ENCODE measurements around the gene LDLRAD3. TPM values are rescaled to one million over a fixed set of nuclear protein-coding genes. Genes with fewer than 3 reads are reported as not detected.
A peak's percentile ranks its signal among the peaks of the same experiment; 100 is the strongest.

The LDLRAD3 gene
- total RNA-seq, 1 experiment from 2014 or later: 11.4 TPM

DNA sequence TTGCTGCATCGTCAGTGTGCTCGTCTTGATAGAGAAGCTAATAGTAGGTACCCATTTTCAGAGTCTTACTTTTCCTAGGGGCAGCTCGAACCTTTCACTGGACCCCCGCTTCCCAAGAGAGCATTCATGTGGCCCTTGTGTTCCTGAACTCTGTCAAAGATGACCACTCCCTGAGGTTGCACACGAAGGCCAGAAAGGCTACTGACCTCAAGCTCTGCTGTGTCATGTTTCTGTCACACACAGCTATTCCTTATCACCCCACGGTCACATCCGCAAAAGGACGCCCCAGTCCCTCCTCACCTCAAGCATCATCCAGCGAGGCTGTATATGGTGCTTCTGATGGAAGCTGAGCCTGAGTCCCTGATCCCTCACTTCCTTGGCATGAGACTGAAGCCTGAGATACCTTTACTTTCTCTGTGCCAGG lies 171.5 kb downstream of the LDLRAD3 start:
- no peaks in the 10 kb centered on the region for H3K27me3 ChIP-seq (ENCODE audit: control insufficient read depth, insufficient read depth, low read length)
- H3K4me3 ChIP-seq (ENCODE audit: insufficient read depth, low read depth, low read length): no peak overlapping the region
- H3K36me3 ChIP-seq (replicated peaks; ENCODE audit: control insufficient read depth, insufficient read depth, low read length): no peaks in the 10 kb centered on the region; the same call in 1 of the 2 replicates
- DNase-seq: no peak

- H3K4me3 ChIP-seq (ENCODE audit: insufficient read depth, low read depth, low read length): no peak overlapping the region
- H3K36me3 ChIP-seq (replicated peaks; ENCODE audit: control insufficient read depth, insufficient read depth, low read length): no peaks in the 10 kb centered on the region; the same call in 1 of the 2 replicates
- DNase-seq: no peak
- H3K27me3 ChIP-seq (ENCODE audit: control insufficient read depth, insufficient read depth, low read length): no peaks in the 10 kb centered on the region
Observed at GRCh38 chr11:36116161-36116560, 172.3 kb downstream of the LDLRAD3 start.

DNA sequence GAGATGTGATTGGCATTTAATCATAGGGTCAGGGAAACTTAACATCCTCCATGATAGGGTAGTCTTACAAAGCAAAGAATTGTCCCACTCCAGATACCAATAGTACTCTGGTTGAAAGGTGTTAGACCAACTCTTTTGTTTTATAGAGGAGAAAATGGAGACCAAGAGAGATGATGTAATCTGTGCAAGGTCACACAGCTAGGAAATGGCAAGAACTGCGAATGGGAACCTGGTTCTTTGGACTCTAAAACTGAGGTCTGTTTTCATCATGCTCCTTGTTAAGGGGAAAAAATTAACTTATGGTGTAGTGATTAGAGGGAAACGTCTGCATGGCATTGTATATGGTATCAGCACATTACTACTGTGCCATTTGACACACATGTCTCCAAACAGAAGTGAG lies 174.2 kb downstream of the LDLRAD3 start:
- Histone ChIP-seq H3K4me3 (ENCODE audit: insufficient read depth, low read depth, low read length) (no peak overlapping the region), H3K36me3 (replicated peaks; ENCODE audit: control insufficient read depth, insufficient read depth, low read length) (no peaks in the 10 kb centered on the region; the same call in 1 of the 2 replicates), H3K27me3 (ENCODE audit: control insufficient read depth, insufficient read depth, low read length) (no peaks in the 10 kb centered on the region)
- no peak for DNase-seq

- Histone ChIP-seq H3K4me3 (ENCODE audit: insufficient read depth, low read depth, low read length) (no peak overlapping the region), H3K36me3 (replicated peaks; ENCODE audit: control insufficient read depth, insufficient read depth, low read length) (no peaks in the 10 kb centered on the region; the same call in 1 of the 2 replicates), H3K27me3 (ENCODE audit: control insufficient read depth, insufficient read depth, low read length) (no peaks in the 10 kb centered on the region)
- no peak for DNase-seq
Observed at GRCh38 chr11:36119300-36119699, 175.4 kb downstream of the LDLRAD3 start.

DNA sequence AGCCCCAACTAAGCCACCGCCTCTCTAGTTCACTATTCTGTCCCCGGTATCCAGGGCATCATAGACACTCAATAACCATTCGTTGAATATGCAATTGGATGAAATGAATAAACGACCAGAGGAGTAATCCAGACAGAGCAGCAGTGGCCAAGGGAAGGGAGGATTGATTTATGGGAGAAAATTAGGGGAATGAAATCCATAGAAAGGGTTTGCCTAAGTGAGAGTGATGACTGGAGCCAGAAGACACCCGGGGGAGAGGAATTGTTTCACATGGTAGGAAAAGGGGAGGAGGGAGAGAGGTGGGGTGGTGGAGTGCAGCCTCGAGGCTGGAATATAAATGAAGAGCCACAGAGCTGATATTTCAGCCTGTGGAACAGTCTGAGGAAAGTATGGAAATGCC lies 177.2 kb downstream of the LDLRAD3 start:
- H3K27me3 ChIP-seq (ENCODE audit: control insufficient read depth, insufficient read depth, low read length): no peaks in the 10 kb centered on the region
- no peaks in the 10 kb centered on the region for H3K36me3 ChIP-seq (replicated peaks; ENCODE audit: control insufficient read depth, insufficient read depth, low read length)
- no peak for DNase-seq
- no peak overlapping the region for H3K4me3 ChIP-seq (ENCODE audit: insufficient read depth, low read depth, low read length)

DNA sequence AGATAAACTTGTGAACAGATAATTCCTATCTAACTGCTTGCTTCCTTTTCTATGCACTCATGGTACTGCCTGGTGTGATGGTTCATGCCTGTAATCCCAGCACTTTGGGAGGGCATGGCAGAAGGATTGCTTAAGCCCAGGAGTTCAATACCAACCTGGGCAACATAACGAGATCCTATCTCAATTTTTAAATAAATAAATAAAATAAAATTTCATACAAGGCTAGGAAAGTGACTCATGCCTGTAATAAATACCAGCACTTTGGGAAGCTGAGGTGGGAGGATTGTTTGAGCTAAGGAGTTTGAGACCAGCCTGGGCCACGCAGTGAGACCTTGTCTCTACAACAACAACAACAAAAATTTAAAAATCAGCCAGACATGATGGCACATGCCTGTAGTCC lies 178.8 kb downstream of the LDLRAD3 start:
- Histone ChIP-seq H3K27me3 (ENCODE audit: control insufficient read depth, insufficient read depth, low read length) (no peaks in the 10 kb centered on the region), H3K4me3 (ENCODE audit: insufficient read depth, low read depth, low read length) (no peak overlapping the region), H3K36me3 (replicated peaks; ENCODE audit: control insufficient read depth, insufficient read depth, low read length) (no peaks in the 10 kb centered on the region)
- DNase-seq: no peak

DNA sequence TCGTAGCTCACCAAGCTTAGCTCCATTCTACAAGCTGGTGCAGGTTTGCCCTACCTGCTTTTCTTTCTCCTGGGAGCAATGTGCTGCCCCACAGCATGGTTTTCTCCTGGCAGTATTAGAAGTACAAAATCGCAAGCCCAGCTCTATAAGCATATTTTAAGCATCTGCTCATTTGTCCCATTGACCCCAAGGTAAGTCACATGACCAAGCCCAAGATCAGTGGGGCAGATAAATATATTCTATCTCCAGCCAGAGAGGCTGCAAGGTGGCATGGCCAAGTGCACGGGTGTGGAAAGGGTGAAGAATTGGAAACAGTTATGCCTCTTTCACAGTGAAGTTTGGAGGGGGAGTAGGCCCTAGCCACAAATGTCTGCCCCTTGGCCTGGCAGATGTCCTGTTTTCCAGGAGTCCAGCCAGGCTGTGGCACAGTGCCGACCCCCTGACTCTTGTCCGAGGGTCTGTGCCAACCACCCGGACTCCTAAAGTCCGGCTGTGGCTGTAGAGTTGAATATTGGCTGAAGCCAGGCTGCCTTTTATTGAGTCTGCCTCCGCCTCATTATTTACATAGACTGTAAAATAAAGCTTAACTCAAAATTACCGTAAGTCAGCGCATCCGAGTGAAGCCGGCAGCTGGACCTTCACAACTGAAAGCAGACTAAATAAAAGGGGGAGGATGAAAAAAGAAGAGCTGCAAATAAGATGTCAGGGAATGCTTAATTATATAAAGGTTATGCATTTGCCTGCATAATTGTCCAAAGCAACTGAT lies 179.7 kb downstream of the LDLRAD3 start:
- no peaks in the 10 kb centered on the region for H3K36me3 ChIP-seq (replicated peaks; ENCODE audit: control insufficient read depth, insufficient read depth, low read length)
- H3K4me3 ChIP-seq (ENCODE audit: insufficient read depth, low read depth, low read length): no peak overlapping the region
- no peaks in the 10 kb centered on the region for H3K27me3 ChIP-seq (ENCODE audit: control insufficient read depth, insufficient read depth, low read length)
- no peak for DNase-seq

DNA sequence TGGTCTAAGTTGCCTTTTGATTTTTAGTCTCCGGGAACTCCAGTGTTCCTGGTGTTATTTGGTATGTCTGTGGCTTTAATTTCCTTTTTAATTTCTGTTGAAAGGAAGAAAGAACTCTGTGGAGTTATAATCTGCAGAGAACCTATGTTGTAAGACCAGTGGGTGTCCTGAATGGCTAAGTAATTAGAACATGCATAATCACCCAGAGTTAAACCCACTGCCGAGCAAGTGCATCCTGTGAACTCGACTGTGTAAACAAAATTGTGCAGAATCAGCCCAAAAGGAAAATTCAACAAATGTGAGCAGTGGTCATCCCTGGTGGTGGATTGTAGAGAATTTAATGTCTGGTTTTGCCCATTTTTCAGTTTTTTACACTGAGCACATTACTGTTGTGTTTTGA lies 182.8 kb downstream of the LDLRAD3 start:
- no peaks in the 10 kb centered on the region for H3K36me3 ChIP-seq (replicated peaks; ENCODE audit: control insufficient read depth, insufficient read depth, low read length)
- no peak for DNase-seq
- no peaks in the 10 kb centered on the region for H3K27me3 ChIP-seq (ENCODE audit: control insufficient read depth, insufficient read depth, low read length)
- H3K4me3 ChIP-seq (ENCODE audit: insufficient read depth, low read depth, low read length): no peak overlapping the region

DNA sequence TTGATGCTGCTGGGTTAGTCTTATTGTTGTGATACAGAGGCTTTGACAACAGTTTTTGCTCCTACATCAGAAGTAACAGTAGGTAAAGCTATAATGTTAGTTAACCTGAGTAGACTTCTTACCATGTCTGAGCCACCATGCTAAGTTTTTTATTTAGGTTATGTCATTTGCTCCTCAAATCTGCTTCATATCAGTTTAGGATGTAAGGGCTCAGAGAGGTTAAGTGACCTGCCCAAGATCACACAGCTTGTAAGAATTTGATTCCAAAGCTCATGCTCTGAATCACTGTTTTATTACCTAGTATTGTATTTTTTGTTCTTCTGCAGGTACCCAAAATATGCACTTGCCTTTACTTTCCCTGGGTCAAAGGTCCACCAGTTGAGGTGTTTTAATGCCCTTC lies 183.7 kb downstream of the LDLRAD3 start:
- no peaks in the 10 kb centered on the region for H3K36me3 ChIP-seq (replicated peaks; ENCODE audit: control insufficient read depth, insufficient read depth, low read length)
- no peak overlapping the region for H3K4me3 ChIP-seq (ENCODE audit: insufficient read depth, low read depth, low read length)
- no peak for DNase-seq
- H3K27me3 ChIP-seq (ENCODE audit: control insufficient read depth, insufficient read depth, low read length): no peaks in the 10 kb centered on the region

DNA sequence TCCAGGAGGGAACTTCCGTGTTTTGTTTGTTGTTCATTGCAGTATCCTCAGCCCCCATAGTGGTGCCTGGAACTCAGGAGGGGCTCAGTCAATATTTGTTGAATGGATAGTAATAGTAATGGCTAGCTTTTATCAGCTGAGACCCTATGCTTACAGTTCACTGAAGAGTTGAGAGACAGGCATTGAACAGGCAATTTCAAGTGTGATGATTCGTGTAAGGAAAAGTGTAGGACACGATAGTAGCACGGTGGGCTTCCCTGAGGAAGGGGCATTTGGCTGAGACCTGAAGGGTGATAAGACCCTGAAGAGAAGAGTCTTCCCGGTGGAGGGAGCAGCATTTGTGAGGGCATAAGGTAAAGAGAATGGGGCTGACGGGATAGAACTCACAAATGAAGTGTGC lies 186.1 kb downstream of the LDLRAD3 start:
- H3K36me3 ChIP-seq (replicated peaks; ENCODE audit: control insufficient read depth, insufficient read depth, low read length): no peaks in the 10 kb centered on the region

DNA sequence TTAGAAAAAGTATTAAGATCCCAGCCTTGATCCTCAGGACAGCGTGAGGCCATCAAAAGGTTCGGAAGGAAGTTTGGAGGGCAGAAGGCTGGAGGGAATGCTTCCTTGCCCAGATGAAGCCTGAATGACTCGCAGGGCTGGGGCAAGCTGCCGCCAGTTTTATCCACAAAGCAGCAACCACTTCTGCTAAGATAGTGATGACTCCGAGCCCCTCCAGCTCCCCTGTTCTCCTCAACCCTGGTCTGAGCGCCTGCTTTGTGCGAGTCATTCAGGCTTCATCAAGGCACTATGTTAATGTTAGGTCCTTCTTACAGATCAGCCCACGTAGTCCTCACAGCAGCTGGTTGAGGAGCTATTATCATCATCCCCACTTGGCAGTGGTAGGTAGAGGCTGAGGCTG lies 186.5 kb downstream of the LDLRAD3 start:
- DNase-seq: no peak
- Histone ChIP-seq H3K36me3 (replicated peaks; ENCODE audit: control insufficient read depth, insufficient read depth, low read length) (no peaks in the 10 kb centered on the region), H3K27me3 (ENCODE audit: control insufficient read depth, insufficient read depth, low read length) (no peaks in the 10 kb centered on the region), H3K4me3 (ENCODE audit: insufficient read depth, low read depth, low read length) (no peak overlapping the region)

More for the DNA sequence above, 186.1 kb downstream of the LDLRAD3 start:
- H3K4me3 ChIP-seq (ENCODE audit: insufficient read depth, low read depth, low read length): no peak overlapping the region
- H3K27me3 ChIP-seq (ENCODE audit: control insufficient read depth, insufficient read depth, low read length): no peaks in the 10 kb centered on the region
- no peak for DNase-seq

- Histone ChIP-seq H3K36me3 (replicated peaks; ENCODE audit: control insufficient read depth, insufficient read depth, low read length) (no peaks in the 10 kb centered on the region), H3K27me3 (ENCODE audit: control insufficient read depth, insufficient read depth, low read length) (no peaks in the 10 kb centered on the region), H3K4me3 (ENCODE audit: insufficient read depth, low read depth, low read length) (no peak overlapping the region)
- peak; percentile 80 for DNase-seq
Observed at GRCh38 chr11:36131721-36132397, 188.0 kb downstream of the LDLRAD3 start.

- no peak for DNase-seq
- Histone ChIP-seq H3K4me3 (ENCODE audit: insufficient read depth, low read depth, low read length) (no peak overlapping the region), H3K27me3 (ENCODE audit: control insufficient read depth, insufficient read depth, low read length) (no peaks in the 10 kb centered on the region), H3K36me3 (replicated peaks; ENCODE audit: control insufficient read depth, insufficient read depth, low read length) (no peaks in the 10 kb centered on the region)
Observed at GRCh38 chr11:36132940-36133339, 189.1 kb downstream of the LDLRAD3 start.

DNA sequence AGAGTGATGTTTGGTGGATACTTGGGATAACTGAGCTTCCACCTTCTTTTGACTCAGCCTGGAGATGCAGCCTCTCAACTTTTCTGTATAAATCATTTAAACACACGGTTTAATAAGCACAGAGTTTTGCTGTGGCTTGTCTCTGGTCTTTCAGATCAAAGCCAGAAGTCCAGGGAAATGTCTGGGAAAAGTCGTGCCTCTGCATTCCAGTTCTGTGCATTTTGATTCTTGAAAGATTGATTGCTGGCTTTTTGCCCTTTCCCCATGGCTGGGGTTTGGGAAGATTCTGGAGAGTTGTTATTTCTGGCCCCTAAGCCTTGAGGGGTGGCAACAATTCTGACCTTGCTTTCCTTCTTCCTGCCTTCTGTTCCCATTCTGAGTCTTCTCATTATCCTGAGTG lies 191.2 kb downstream of the LDLRAD3 start:
- no peaks in the 10 kb centered on the region for H3K27me3 ChIP-seq (ENCODE audit: control insufficient read depth, insufficient read depth, low read length)
- no peak overlapping the region for H3K4me3 ChIP-seq (ENCODE audit: insufficient read depth, low read depth, low read length)
- no peak for DNase-seq
- no peaks in the 10 kb centered on the region for H3K36me3 ChIP-seq (replicated peaks; ENCODE audit: control insufficient read depth, insufficient read depth, low read length)

DNA sequence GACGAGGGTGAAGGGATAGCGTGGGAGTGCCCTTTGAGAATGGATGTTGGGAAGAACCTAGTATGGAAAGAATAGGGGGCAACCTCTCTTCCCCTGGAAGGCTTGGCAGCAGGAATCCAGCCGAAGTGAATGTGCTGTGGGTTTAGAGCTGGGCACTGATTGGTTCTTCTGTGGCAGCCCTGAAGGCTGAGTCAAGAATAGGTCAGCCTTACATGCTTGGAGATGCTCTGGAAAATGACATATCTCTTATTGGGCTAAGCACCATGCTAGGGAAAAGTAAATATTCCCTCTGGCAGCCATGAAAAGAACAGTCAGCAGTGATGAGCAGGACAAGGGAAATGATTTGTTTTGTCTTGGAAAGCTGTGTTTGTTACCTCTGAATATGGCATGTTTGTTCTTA lies 195.9 kb downstream of the LDLRAD3 start:
- DNase-seq: no peak
- Histone ChIP-seq H3K4me3 (ENCODE audit: insufficient read depth, low read depth, low read length) (no peak overlapping the region), H3K27me3 (ENCODE audit: control insufficient read depth, insufficient read depth, low read length) (no peaks in the 10 kb centered on the region), H3K36me3 (replicated peaks; ENCODE audit: control insufficient read depth, insufficient read depth, low read length) (no peaks in the 10 kb centered on the region)

Data from H7 (cell line).